Measurements from ENCODE around the gene LRP6.

DNA sequence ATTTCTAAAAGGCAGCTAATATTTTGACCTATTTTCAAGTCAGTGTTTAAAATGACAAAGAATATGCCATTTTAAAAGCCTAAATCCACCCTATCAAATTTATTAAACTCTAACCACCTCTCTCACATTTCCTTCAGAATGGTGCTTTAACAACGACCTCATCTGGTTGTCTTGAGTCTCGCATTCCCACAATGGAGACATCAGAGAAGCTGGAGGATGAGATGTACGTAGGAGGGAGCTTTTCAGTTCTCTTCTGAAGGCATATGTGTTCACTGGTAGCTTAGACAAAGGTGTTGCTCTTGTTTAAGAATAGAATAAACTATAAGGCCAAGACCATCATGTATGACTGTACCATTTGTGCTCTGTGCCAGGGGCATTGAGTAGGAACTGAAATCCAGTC lies 113.2 kb downstream of the LRP6 start:
- TF ChIP-seq, protein P1, sequence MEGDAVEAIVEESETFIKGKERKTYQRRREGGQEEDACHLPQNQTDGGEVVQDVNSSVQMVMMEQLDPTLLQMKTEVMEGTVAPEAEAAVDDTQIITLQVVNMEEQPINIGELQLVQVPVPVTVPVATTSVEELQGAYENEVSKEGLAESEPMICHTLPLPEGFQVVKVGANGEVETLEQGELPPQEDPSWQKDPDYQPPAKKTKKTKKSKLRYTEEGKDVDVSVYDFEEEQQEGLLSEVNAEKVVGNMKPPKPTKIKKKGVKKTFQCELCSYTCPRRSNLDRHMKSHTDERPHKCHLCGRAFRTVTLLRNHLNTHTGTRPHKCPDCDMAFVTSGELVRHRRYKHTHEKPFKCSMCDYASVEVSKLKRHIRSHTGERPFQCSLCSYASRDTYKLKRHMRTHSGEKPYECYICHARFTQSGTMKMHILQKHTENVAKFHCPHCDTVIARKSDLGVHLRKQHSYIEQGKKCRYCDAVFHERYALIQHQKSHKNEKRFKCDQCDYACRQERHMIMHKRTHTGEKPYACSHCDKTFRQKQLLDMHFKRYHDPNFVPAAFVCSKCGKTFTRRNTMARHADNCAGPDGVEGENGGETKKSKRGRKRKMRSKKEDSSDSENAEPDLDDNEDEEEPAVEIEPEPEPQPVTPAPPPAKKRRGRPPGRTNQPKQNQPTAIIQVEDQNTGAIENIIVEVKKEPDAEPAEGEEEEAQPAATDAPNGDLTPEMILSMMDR (IDR thresholded peaks at IDR 0.05) = no peak
- no peak for TF ChIP-seq ZFX (IDR thresholded peaks at IDR 0.05; ENCODE audit: borderline replicate concordance)
